ENCODE measurements around the gene B3GNT2.

B3GNT2 gene

GRCh38 chr2:62208074-62208757 is 12.3 kb downstream of the B3GNT2 start:
- H3K9ac ChIP-seq (ENCODE audit: low read depth, low read length) = no peak overlapping the region
- no peaks in the 10 kb centered on the region for H3K36me3 ChIP-seq (ENCODE audit: control insufficient read depth, insufficient read depth, low read length)

GRCh38 chr2:62208758-62209114 is 12.8 kb downstream of the B3GNT2 start:
- H3K36me3 ChIP-seq (ENCODE audit: control insufficient read depth, insufficient read depth, low read length) = no peaks in the 10 kb centered on the region
- H3K4me3 ChIP-seq (ENCODE audit: low read depth, low read length) = no peak overlapping the region
- H3K9ac ChIP-seq (ENCODE audit: low read depth, low read length) = no peak overlapping the region
- peaks cover 23% of the 10 kb centered on the region for H3K4me1 ChIP-seq (ENCODE audit: control insufficient read depth, insufficient read depth, low read length)
- H3K9me3 ChIP-seq (ENCODE audit: control insufficient read depth, insufficient read depth, low read length) = no peaks in the 10 kb centered on the region
- H3K27me3 ChIP-seq (ENCODE audit: control insufficient read depth, insufficient read depth, low read length) = no peaks in the 10 kb centered on the region
- no peak overlapping the region for H3K27ac ChIP-seq (ENCODE audit: low read depth, low read length)

More at GRCh38 chr2:62208074-62208757, 12.3 kb downstream of the B3GNT2 start:
- no peaks in the 10 kb centered on the region for H3K9me3 ChIP-seq (ENCODE audit: control insufficient read depth, insufficient read depth, low read length)
- no peaks in the 10 kb centered on the region for H3K27me3 ChIP-seq (ENCODE audit: control insufficient read depth, insufficient read depth, low read length)
- H3K27ac ChIP-seq (ENCODE audit: low read depth, low read length) = no peak overlapping the region
- peaks cover 23% of the 10 kb centered on the region for H3K4me1 ChIP-seq (ENCODE audit: control insufficient read depth, insufficient read depth, low read length)
- no peak overlapping the region for H3K4me3 ChIP-seq (ENCODE audit: low read depth, low read length)

- Histone ChIP-seq H3K9me3 (ENCODE audit: control insufficient read depth, insufficient read depth, low read length) (no peaks in the 10 kb centered on the region), H3K9ac (ENCODE audit: low read depth, low read length) (no peak overlapping the region), H3K36me3 (ENCODE audit: control insufficient read depth, insufficient read depth, low read length) (no peaks in the 10 kb centered on the region), H3K27ac (ENCODE audit: low read depth, low read length) (no peak overlapping the region), H3K4me3 (ENCODE audit: low read depth, low read length) (no peak overlapping the region), H3K27me3 (ENCODE audit: control insufficient read depth, insufficient read depth, low read length) (no peaks in the 10 kb centered on the region), H3K4me1 (ENCODE audit: control insufficient read depth, insufficient read depth, low read length) (peaks cover 26% of the 10 kb centered on the region)
Observed at GRCh38 chr2:62209427-62209991, 13.6 kb downstream of the B3GNT2 start.

- no peak overlapping the region for H3K9ac ChIP-seq (ENCODE audit: low read depth, low read length)
- H3K4me1 ChIP-seq (ENCODE audit: control insufficient read depth, insufficient read depth, low read length) = peaks cover 18% of the 10 kb centered on the region
- no peaks in the 10 kb centered on the region for H3K27me3 ChIP-seq (ENCODE audit: control insufficient read depth, insufficient read depth, low read length)
- H3K4me3 ChIP-seq (ENCODE audit: low read depth, low read length) = no peak overlapping the region
- no peak overlapping the region for H3K27ac ChIP-seq (ENCODE audit: low read depth, low read length)
- H3K9me3 ChIP-seq (ENCODE audit: control insufficient read depth, insufficient read depth, low read length) = no peaks in the 10 kb centered on the region
- H3K36me3 ChIP-seq (ENCODE audit: control insufficient read depth, insufficient read depth, low read length) = no peaks in the 10 kb centered on the region
Observed at GRCh38 chr2:62215306-62216064, 19.6 kb downstream of the B3GNT2 start.

- H3K4me3 ChIP-seq (ENCODE audit: low read depth, low read length) = no peak overlapping the region
- H3K4me1 ChIP-seq (ENCODE audit: control insufficient read depth, insufficient read depth, low read length) = peaks cover 18% of the 10 kb centered on the region
- H3K9ac ChIP-seq (ENCODE audit: low read depth, low read length) = no peak overlapping the region
- H3K27ac ChIP-seq (ENCODE audit: low read depth, low read length) = no peak overlapping the region
- no peaks in the 10 kb centered on the region for H3K27me3 ChIP-seq (ENCODE audit: control insufficient read depth, insufficient read depth, low read length)
- H3K9me3 ChIP-seq (ENCODE audit: control insufficient read depth, insufficient read depth, low read length) = no peaks in the 10 kb centered on the region
- no peaks in the 10 kb centered on the region for H3K36me3 ChIP-seq (ENCODE audit: control insufficient read depth, insufficient read depth, low read length)
Observed at GRCh38 chr2:62216113-62216512, 20.2 kb downstream of the B3GNT2 start.

GRCh38 chr2:62216616-62217015 is 20.7 kb downstream of the B3GNT2 start:
- no peak overlapping the region for H3K27ac ChIP-seq (ENCODE audit: low read depth, low read length)
- no peak overlapping the region for H3K9ac ChIP-seq (ENCODE audit: low read depth, low read length)
- no peak overlapping the region for H3K4me3 ChIP-seq (ENCODE audit: low read depth, low read length)
- peaks cover 18% of the 10 kb centered on the region for H3K4me1 ChIP-seq (ENCODE audit: control insufficient read depth, insufficient read depth, low read length)
- H3K27me3 ChIP-seq (ENCODE audit: control insufficient read depth, insufficient read depth, low read length) = no peaks in the 10 kb centered on the region
- no peaks in the 10 kb centered on the region for H3K9me3 ChIP-seq (ENCODE audit: control insufficient read depth, insufficient read depth, low read length)
- no peaks in the 10 kb centered on the region for H3K36me3 ChIP-seq (ENCODE audit: control insufficient read depth, insufficient read depth, low read length)

GRCh38 chr2:62217421-62217820 is 21.5 kb downstream of the B3GNT2 start:
- Histone ChIP-seq H3K4me1 (ENCODE audit: control insufficient read depth, insufficient read depth, low read length) (peaks cover 15% of the 10 kb centered on the region; the same call in 1 of the 2 replicates), H3K9ac (ENCODE audit: low read depth, low read length) (no peak overlapping the region), H3K4me3 (ENCODE audit: low read depth, low read length) (no peak overlapping the region), H3K27me3 (ENCODE audit: control insufficient read depth, insufficient read depth, low read length) (no peaks in the 10 kb centered on the region), H3K27ac (ENCODE audit: low read depth, low read length) (no peak overlapping the region), H3K36me3 (ENCODE audit: control insufficient read depth, insufficient read depth, low read length) (peaks cover 6% of the 10 kb centered on the region), H3K9me3 (ENCODE audit: control insufficient read depth, insufficient read depth, low read length) (no peaks in the 10 kb centered on the region)

GRCh38 chr2:62217970-62218369 is 22.1 kb downstream of the B3GNT2 start:
- no peak overlapping the region for H3K9ac ChIP-seq (ENCODE audit: low read depth, low read length)
- no peak overlapping the region for H3K27ac ChIP-seq (ENCODE audit: low read depth, low read length)
- H3K4me3 ChIP-seq (ENCODE audit: low read depth, low read length) = no peak overlapping the region
- H3K36me3 ChIP-seq (ENCODE audit: control insufficient read depth, insufficient read depth, low read length) = peaks cover 11% of the 10 kb centered on the region
- H3K27me3 ChIP-seq (ENCODE audit: control insufficient read depth, insufficient read depth, low read length) = no peaks in the 10 kb centered on the region
- peaks cover 15% of the 10 kb centered on the region; the same call in 1 of the 2 replicates for H3K4me1 ChIP-seq (ENCODE audit: control insufficient read depth, insufficient read depth, low read length)
- no peaks in the 10 kb centered on the region for H3K9me3 ChIP-seq (ENCODE audit: control insufficient read depth, insufficient read depth, low read length)

- H3K9me3 ChIP-seq (ENCODE audit: control insufficient read depth, insufficient read depth, low read length) = no peaks in the 10 kb centered on the region
- H3K36me3 ChIP-seq (ENCODE audit: control insufficient read depth, insufficient read depth, low read length) = peaks cover 25% of the 10 kb centered on the region
- no peak overlapping the region for H3K4me3 ChIP-seq (ENCODE audit: low read depth, low read length)
- no peak overlapping the region for H3K27ac ChIP-seq (ENCODE audit: low read depth, low read length)
- H3K27me3 ChIP-seq (ENCODE audit: control insufficient read depth, insufficient read depth, low read length) = no peaks in the 10 kb centered on the region
- no peak overlapping the region for H3K9ac ChIP-seq (ENCODE audit: low read depth, low read length)
- peaks cover 11% of the 10 kb centered on the region; the same call in 1 of the 2 replicates for H3K4me1 ChIP-seq (ENCODE audit: control insufficient read depth, insufficient read depth, low read length)
Observed at GRCh38 chr2:62219407-62220159, 23.7 kb downstream of the B3GNT2 start.

GRCh38 chr2:62221141-62221540 is 25.2 kb downstream of the B3GNT2 start:
- Histone ChIP-seq H3K27ac (ENCODE audit: low read depth, low read length) (no peak overlapping the region), H3K9ac (ENCODE audit: low read depth, low read length) (no peak overlapping the region), H3K27me3 (ENCODE audit: control insufficient read depth, insufficient read depth, low read length) (no peaks in the 10 kb centered on the region), H3K4me1 (ENCODE audit: control insufficient read depth, insufficient read depth, low read length) (no peaks in the 10 kb centered on the region), H3K4me3 (ENCODE audit: low read depth, low read length) (no peak overlapping the region), H3K9me3 (ENCODE audit: control insufficient read depth, insufficient read depth, low read length) (no peaks in the 10 kb centered on the region), H3K36me3 (ENCODE audit: control insufficient read depth, insufficient read depth, low read length) (peaks cover 41% of the 10 kb centered on the region)
